Spinal cord (tissue), 10 donors: Measurements from ENCODE around the gene FUT1. TPM values are rescaled to one million over a fixed set of nuclear protein-coding genes. Genes with fewer than 3 reads are reported as not detected.
A peak's percentile ranks its signal among the peaks of the same experiment; 100 is the strongest.
"Not testable (repeated sequence)": the region's sequence is repeated elsewhere in the genome, so short reads cannot be mapped to it uniquely, and the experiment has no call there.

Experiments used
- DNase-seq, 6 donors: peaks; one replicate each; pipeline versions ENCODE4 v3.0.0 to v3.0.0-alpha.2; 2013 to 2015; ENCODE audit warnings: low spot score in 6 of 6, low read depth in 4 of 6
- H3K27ac ChIP-seq: one replicate; pipeline ENCODE4 v1.5.1; 2013; ENCODE audit warnings: low read depth, low read length, control low read depth
- H3K27me3 ChIP-seq: one replicate; pipeline ENCODE4 v1.6.1; 2013; ENCODE audit warnings: low read length; ENCODE audit not compliant: control insufficient read depth, insufficient read depth
- H3K36me3 ChIP-seq: one replicate; pipeline ENCODE4 v1.6.1; 2013; ENCODE audit warnings: low read length; ENCODE audit not compliant: control insufficient read depth, insufficient read depth
- H3K4me1 ChIP-seq: one replicate; pipeline ENCODE4 v1.6.1; 2013; ENCODE audit warnings: low read length; ENCODE audit not compliant: control insufficient read depth, insufficient read depth
- H3K4me3 ChIP-seq: one replicate; pipeline ENCODE4 v1.5.1; 2013; ENCODE audit warnings: low read depth, low read length, control low read depth
- H3K9me3 ChIP-seq: one replicate; pipeline ENCODE4 v1.6.1; 2013; ENCODE audit warnings: low read length; ENCODE audit not compliant: control insufficient read depth, insufficient read depth
- WGBS: methylation state at CpG from one replicate; pipeline ENCODE4 v1.1.5; 2013; ENCODE audit warnings: missing lambda C conversion rate; ENCODE audit not compliant: insufficient coverage; 5-methylcytosine and 5-hydroxymethylcytosine counted together
- polyA plus RNA-seq, 2 donors: library from polyadenylated mRNA; unstranded; fragments of 120-200 nt; gene quantifications; one replicate each; pipeline ENCODE4 v1.2.1, GENCODE V29; 2013; ENCODE audit not compliant: insufficient read length in 2 of 2
- total RNA-seq, 2 donors: library from RNA; depleted of rRNA in 1 of 2; stranded (reverse); fragments of 120-200 nt in 1 of 2; fragments of >200 nt in 1 of 2; gene quantifications; one replicate each; pipeline versions ENCODE4 v1.2.3 to v1.2.4, GENCODE V29; 2013 to 2014
- donor health status: healthy.

Gene FUT1
- total and polyA plus RNA-seq, 4 donors: 1.9 to 4.4 (median 3.2) TPM

DNA sequence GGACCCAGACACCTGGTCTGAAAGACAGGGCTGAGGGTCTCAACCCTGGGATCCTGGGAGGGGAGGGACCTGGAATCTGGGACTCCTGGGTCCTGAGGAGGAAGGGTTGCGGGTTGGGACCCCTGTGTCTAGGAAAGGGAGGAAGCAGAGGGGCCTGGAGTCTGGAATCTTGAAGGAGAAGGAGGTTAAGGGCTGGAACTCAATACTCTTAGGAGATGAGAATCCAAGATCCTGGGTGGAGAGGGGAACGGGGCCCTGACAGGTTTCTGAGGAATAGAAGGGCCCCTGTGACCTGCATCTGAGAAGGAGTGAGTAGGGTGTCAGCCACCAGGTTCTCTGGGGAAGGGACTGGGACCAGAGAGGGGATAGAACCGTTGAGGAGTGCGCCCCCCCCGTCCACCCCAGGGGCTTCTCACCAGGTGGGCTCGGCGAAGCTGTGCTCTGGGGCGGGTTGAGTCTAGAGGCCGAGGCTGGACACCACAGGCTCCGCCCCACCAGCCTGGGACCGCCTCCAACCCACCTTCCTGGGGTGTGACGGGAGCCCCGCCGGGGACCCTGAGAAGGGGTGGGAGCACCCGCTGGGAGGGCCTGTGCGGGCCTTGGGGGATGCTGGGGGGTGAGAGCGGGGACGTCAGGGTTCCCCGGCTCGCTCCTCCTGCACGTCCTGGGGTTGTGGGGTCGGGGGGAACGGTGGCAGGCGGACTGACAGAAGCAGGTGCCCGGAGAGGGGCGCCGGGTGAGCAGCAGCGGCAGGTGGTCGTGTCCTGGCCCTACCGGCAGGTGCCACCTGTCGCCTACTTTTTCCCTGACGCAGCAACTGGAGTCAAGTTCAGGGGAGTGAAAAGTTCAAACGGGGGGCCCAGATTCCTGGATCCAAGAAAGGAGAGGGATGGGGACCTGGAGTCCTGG, 32.9 kb downstream of the FUT1 start, which contains the start of gene MAMSTR:
Gene MAMSTR, minus strand, starts transcription at position 463 of the 909 bp plus-strand sequence. CDS start 694 bp downstream, outside the sequence.
- Histone ChIP-seq H3K9me3 (no peaks in the 10 kb centered on the region), H3K4me3 (peak within 1 kb of the TSS; percentile 87), H3K27ac (peak within 1 kb of the TSS; percentile 98), H3K27me3 (no peaks in the 10 kb centered on the region), H3K36me3 (peaks cover 2% of the 10 kb centered on the region), H3K4me1 (peaks cover 56% of the 10 kb centered on the region)
- no peak for DNase-seq
- 76% methylated on average over 24 of the region's 33 CpGs for WGBS

GRCh38 chr19:48718711-48719231, 33.7 kb downstream of the FUT1 start:
- H3K27me3 ChIP-seq: no peaks in the 10 kb centered on the region
- peak in 1 of 6 donors; percentile 22 for DNase-seq
- H3K4me1 ChIP-seq: peaks cover 58% of the 10 kb centered on the region
- peaks cover 2% of the 10 kb centered on the region for H3K36me3 ChIP-seq
- no peak overlapping the region for H3K4me3 ChIP-seq
- peak overlapping the region; percentile 69 for H3K27ac ChIP-seq
- no peaks in the 10 kb centered on the region for H3K9me3 ChIP-seq
- 55% methylated on average over 14 of the region's 15 CpGs for WGBS

- peak overlapping the region; percentile 33 for H3K27ac ChIP-seq
- not testable (repeated sequence) for H3K4me3 ChIP-seq, H3K36me3 ChIP-seq, H3K27me3 ChIP-seq, DNase-seq, H3K9me3 ChIP-seq
- 95% methylated on average over 9 of the region's 13 CpGs for whole genome bisulfite sequencing
- H3K4me1 ChIP-seq: peaks cover 64% of the 10 kb centered on the region
Measured at GRCh38 chr19:48718106-48718505, 34.3 kb downstream of the FUT1 start.

- H3K9me3 ChIP-seq: no peaks in the 10 kb centered on the region
- no peaks in the 10 kb centered on the region for H3K27me3 ChIP-seq
- DNase-seq: peak in 3 of 6 donors; percentile 52 to 92 (median 81)
- 5% methylated on average over 22 of the region's 24 CpGs for WGBS
- H3K4me1 ChIP-seq: peaks cover 69% of the 10 kb centered on the region
- H3K27ac ChIP-seq: peak overlapping the region; percentile 92
- H3K36me3 ChIP-seq: peaks cover 1% of the 10 kb centered on the region
- peak overlapping the region; percentile 36 for H3K4me3 ChIP-seq
Measured at GRCh38 chr19:48716562-48717291, 35.7 kb downstream of the FUT1 start.

DNA sequence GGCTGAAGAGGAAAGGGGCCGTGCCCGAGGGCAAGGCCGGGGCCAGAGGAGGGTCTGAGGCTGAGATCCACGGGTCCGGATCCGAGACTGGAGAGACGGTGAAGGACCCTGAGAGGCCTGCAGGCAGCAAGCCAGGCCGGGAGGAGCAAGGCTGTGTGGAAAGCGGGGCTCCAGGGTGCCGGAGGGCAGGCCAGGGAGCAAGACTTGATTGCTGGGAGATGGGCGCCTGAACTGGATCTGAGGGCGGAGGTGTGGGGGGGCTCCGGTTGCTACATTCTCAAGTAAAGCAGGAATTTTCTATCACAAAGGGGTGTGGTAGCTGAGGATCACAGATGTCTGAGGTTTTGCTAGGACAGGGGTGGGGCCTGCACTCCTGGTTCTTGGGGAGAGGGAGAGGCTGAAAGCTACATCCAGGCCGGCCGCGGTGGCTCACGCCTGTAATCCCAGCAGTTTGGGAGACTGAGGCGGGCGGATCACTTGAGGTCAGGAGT, 36.7 kb downstream of the FUT1 start:
- Histone ChIP-seq H3K4me1 (peaks cover 61% of the 10 kb centered on the region), H3K4me3 (peak overlapping the region; percentile 67), H3K27ac (peak overlapping the region; percentile 92), H3K27me3 (no peaks in the 10 kb centered on the region), H3K9me3 (peaks cover 1% of the 10 kb centered on the region), H3K36me3 (no peaks in the 10 kb centered on the region)
- WGBS: 92% methylated on average over 13 of the region's 19 CpGs
- DNase-seq: no peak

GRCh38 chr19:48714759-48715675, 37.4 kb downstream of the FUT1 start:
- 78% methylated on average over 18 of the region's 26 CpGs for WGBS
- Histone ChIP-seq H3K9me3 (peaks cover 1% of the 10 kb centered on the region), H3K4me3 (peak overlapping the region; percentile 67), H3K27ac (peak overlapping the region; percentile 92), H3K27me3 (no peaks in the 10 kb centered on the region), H3K4me1 (peaks cover 55% of the 10 kb centered on the region), H3K36me3 (no peaks in the 10 kb centered on the region)
- DNase-seq: no peak

DNA sequence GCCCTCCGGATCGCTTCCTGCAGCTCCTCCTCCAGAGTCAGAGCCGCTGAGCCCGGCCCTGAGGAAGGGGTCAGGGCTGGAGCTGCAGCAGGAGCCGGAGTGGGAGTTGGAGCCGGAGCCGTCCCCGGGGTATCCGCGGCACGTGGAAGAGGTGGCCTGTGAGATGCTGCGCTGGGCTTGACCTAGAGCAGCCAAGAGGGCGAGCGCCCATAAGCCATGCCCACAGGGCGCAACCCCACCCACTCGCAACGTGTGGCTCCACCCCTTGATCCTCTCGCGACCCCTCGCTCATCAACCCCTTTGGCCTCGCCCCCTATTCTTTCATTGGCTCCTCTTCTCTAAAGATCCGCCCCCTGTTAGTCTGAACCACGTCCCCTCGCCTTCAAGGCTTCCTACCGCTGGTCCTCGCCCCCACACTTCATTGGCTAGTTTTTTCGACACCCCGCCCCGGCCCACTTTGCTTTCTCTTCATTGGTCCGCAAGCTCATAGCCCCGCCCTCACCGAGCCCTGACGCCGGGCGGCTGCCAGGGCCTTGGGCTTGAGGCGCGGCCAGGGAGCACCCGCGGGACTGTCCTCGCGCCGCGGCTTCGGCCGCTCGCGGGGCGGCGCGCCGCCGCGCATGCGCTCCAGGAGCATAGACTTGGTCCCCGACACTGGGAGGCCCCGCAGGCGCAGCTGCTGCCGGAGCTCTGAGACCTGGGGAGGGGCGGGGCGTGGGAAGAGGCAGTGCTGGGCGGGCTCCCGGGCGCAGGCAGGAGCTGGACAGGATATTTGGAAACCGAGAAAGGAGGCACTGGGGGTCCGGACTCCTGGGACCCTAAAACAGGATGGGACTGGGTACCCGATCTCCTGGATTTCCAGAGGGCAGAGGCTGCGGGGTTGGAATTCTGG, 38.3 kb downstream of the FUT1 start:
- Histone ChIP-seq H3K27ac (peak overlapping the region; percentile 92), H3K4me3 (peak overlapping the region; percentile 86), H3K27me3 (no peaks in the 10 kb centered on the region), H3K9me3 (peaks cover 1% of the 10 kb centered on the region), H3K4me1 (peaks cover 46% of the 10 kb centered on the region), H3K36me3 (no peaks in the 10 kb centered on the region)
- under 1% methylated on average over 64 of the region's 67 CpGs for WGBS
- DNase-seq: peak; percentile 93 to 100 (median 99)
